ENCODE data around the gene GJD2.

GRCh38 chr15:34754674-34755418 is at the start of gene GJD2:
- TF ChIP-seq CTCF (IDR thresholded peaks at IDR 0.05; ENCODE audit: low read length) (no peak), EZH2 (IDR thresholded peaks at IDR 0.05; ENCODE audit: borderline replicate concordance, low read length) (no peak)
